Right lobe of liver (tissue), 4 donors: ENCODE data around the gene TMEM239.

ENCODE experiments used
- CTCF ChIP-seq, 4 donors: fragments of 200-600 bp in 3 of 4; fragments of 450-650 bp in 1 of 4; IDR thresholded peaks; one replicate each; pipeline versions ENCODE4 v1.5.1 to v1.8.0; 2016 to 2022; ENCODE audit warnings: antibody characterized with exemption in 4 of 4, mild to moderate bottlenecking in 2 of 4
- POLR2A ChIP-seq: fragments of 450-650 bp; IDR thresholded peaks from one replicate; pipeline ENCODE4 v1.6.1; 2017; ENCODE audit warnings: antibody characterized with exemption, mild to moderate bottlenecking
- donor health status: DM: no; HTN: no; CAD: no.
- donor health status: DM: no; HTN: no; CAD: no.
- donor health status: DM: no; HTN: yes; CAD: no.

DNA sequence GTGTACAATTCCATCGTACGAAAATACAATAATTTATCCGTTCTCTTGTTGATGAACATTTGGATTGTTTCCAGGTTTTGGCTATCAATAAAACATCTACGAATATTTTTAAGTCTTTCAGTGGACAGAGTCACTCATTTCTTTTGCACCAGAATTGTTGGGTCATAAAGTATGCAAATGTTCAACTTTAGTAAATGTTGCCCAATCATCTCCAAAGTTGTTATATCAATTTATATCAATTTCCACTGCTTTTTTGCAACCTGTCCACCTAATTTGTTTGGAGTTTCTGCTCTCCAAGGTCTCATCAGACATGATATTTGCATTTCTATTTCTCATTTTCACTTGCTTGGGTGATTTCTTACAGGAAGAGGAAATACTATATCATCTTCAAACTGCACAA is 10.5 kb downstream of the TMEM239 start:
- TF ChIP-seq CTCF (IDR thresholded peaks at IDR 0.05) (no peak), POLR2A (no peak)
